T-helper 1 cell treated with Interleukin-12 subunit alpha and Interleukin-12 subunit beta and Interleukin-4 antibody, amounts not matched to agents 30 μg/mL and 1 μg/mL, for 36 hours (primary cell): Measurements from ENCODE around the gene MANEA.
"Not testable (repeated sequence)": the region's sequence is repeated elsewhere in the genome, so short reads cannot be mapped to it uniquely, and the experiment has no call there.

ENCODE experiments used
- H3K27ac Mint-ChIP-seq: one replicate; pipeline ENCODE4 v1.8.0; 2021; ENCODE audit warnings: mild to moderate bottlenecking, mixed read lengths
- H3K27me3 Mint-ChIP-seq: one replicate; pipeline ENCODE4 v1.8.0; 2021; ENCODE audit warnings: low read depth, mixed read lengths
- H3K36me3 Mint-ChIP-seq: one replicate; pipeline ENCODE4 v1.8.0; 2021; ENCODE audit warnings: low read depth, mixed read lengths
- H3K4me1 Mint-ChIP-seq: one replicate; pipeline ENCODE4 v1.8.0; 2021; ENCODE audit warnings: low read depth, mixed read lengths
- H3K4me3 Mint-ChIP-seq: one replicate; pipeline ENCODE4 v1.8.0; 2021; ENCODE audit warnings: mild to moderate bottlenecking, moderate library complexity, mixed read lengths
- H3K9me3 Mint-ChIP-seq: one replicate; pipeline ENCODE4 v1.8.0; 2021; ENCODE audit warnings: mixed read lengths

MANEA gene

DNA sequence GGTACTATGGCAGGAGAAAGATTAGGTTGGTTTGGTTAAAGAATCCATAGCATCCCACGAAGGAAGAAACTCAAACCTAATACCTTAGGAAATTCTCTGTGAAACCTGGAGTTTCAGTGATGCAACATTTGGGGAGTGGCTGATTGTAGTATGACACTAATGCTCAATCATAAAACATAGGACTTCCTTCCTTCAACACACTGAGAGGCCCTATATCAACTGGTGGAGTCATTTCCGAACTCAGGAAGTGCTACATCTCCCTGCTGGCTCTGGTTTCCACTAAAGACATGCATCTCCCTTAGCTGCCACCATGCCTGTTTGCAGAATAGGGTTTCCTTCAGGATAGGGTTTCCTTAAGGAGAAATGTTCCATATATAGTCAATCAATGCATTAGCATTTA lies 5.2 kb upstream of the MANEA start:
- Mint-ChIP-seq H3K4me1 (peaks cover 28% of the 10 kb centered on the region), H3K36me3 (peaks cover 2% of the 10 kb centered on the region), H3K9me3 (no peaks in the 10 kb centered on the region), H3K4me3 (no peak overlapping the region), H3K27me3 (no peaks in the 10 kb centered on the region), H3K27ac (no peak overlapping the region)

DNA sequence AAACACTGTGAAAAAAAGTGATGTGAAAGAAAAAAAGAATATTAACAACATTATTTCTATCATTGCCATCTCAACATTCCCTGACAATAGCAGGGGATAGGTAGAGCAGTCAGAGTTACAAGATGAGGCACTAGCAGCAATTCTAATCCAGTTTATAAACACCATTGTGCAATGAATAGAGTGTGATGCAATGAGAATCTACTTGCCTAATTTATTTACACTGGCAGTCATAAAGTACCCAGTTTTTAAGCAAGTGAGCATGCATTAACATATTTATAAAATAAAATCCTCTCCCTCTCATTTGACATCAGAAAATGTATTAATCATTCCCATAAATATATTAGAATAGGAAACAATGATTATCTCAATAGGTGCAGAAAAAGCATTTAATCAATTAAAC lies 2.5 kb upstream of the MANEA start:
- no peaks in the 10 kb centered on the region for H3K27me3 Mint-ChIP-seq
- H3K36me3 Mint-ChIP-seq: peaks cover 9% of the 10 kb centered on the region
- H3K4me1 Mint-ChIP-seq: peaks cover 44% of the 10 kb centered on the region
- peak overlapping the region; percentile 93 for H3K4me3 Mint-ChIP-seq
- no peak overlapping the region for H3K27ac Mint-ChIP-seq
- H3K9me3 Mint-ChIP-seq: no peaks in the 10 kb centered on the region

DNA sequence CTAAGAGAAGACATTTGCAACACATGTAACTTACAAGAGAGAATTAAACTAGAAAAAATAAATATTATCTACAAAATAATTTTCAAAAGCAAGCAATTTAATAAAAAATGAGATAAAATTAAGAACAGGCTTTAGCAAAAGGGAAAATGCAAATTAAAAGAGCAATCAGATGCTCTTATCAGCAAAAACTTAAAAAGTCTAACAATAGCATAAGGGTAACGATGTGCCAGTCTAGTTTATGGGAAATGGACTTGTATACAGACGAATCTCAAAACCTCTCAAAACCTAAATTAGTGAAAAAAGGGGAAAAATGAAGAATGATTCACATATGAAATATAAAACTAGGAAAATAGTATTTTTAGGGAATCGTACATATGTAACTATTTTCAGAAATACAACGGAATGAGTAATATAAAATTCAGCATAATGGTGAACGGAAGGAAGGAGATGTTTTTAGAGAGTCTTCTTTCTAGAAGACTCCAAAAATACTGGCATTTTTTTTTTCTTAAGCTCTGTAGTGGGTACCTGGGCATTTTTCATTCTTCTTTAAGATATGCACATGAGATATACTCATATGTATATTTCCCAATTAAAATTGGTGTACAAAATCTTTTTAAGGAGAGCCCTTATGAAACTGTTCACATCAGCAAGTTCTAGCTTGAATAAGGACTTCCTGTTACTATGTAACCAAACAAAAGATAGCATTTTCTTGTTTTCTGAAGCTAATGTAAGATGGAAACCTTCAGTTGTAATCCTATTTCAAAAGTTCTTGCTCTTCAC lies 927 bp upstream of the MANEA start:
- Mint-ChIP-seq H3K9me3 (no peaks in the 10 kb centered on the region), H3K36me3 (peaks cover 12% of the 10 kb centered on the region), H3K27ac (peak overlapping the region; percentile 94), H3K27me3 (no peaks in the 10 kb centered on the region), H3K4me3 (peak overlapping the region; percentile 93), H3K4me1 (peaks cover 47% of the 10 kb centered on the region)

DNA sequence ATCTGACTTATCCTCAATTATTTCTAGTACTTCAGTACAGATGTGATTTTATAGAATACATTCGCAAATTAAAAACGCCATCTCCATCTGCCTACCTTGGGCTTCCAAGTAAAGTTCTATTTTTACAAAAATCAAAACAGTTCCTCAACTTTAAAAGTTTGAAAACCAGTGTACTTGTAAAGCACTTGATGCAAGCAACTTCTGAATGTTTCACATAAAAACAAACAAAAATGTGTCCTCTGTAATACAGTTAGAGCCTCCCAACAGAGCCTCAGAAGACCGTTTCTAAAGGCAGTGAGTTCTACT lies 384 bp upstream of the MANEA start:
- Mint-ChIP-seq H3K27ac (peak overlapping the region; percentile 94), H3K36me3 (peaks cover 12% of the 10 kb centered on the region), H3K4me3 (peak overlapping the region; percentile 93), H3K27me3 (no peaks in the 10 kb centered on the region), H3K4me1 (peaks cover 45% of the 10 kb centered on the region), H3K9me3 (no peaks in the 10 kb centered on the region)

DNA sequence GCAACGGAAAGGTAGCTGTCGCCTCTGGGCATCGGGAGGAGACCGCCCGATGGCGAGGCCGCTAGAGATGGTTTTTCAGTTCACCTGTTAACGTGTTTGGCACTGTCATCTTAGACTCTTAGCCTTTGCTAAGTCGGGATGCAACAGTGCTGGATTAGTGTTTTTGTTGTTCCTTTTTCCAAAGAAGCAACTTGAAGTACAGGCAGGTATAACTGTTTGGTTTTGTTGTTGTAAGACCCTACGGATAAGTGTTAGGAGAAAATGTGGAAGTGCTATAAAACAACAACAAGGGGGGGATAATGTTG lies 723 bp downstream of the MANEA start:
- peaks cover 37% of the 10 kb centered on the region for H3K4me1 Mint-ChIP-seq
- H3K27ac Mint-ChIP-seq: peak overlapping the region; percentile 94
- H3K9me3 Mint-ChIP-seq: no peaks in the 10 kb centered on the region
- peaks cover 17% of the 10 kb centered on the region for H3K36me3 Mint-ChIP-seq
- H3K27me3 Mint-ChIP-seq: no peaks in the 10 kb centered on the region
- peak overlapping the region; percentile 93 for H3K4me3 Mint-ChIP-seq

DNA sequence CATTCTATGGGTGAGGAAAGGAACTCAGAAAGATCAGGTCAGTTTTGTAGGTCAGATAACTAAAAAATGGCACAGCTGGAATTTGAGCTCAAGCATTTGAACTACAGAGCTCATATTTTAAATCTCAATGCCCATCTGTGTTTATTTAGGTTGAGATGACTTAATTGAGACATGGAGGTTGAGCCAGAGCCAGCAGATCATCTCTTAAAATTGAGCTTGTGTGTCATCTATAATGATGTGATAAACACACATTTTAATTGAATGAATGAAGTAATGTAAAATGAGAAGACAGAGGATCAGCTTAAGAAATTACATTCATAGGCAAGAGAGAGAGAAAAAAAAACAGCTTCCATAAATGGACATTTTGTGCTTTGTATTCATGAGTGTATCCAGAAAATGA lies 3.7 kb downstream of the MANEA start:
- H3K36me3 Mint-ChIP-seq: peaks cover 29% of the 10 kb centered on the region
- H3K4me3 Mint-ChIP-seq: no peak overlapping the region
- peaks cover 22% of the 10 kb centered on the region for H3K4me1 Mint-ChIP-seq
- H3K9me3 Mint-ChIP-seq: peaks cover 13% of the 10 kb centered on the region
- no peaks in the 10 kb centered on the region for H3K27me3 Mint-ChIP-seq
- H3K27ac Mint-ChIP-seq: no peak overlapping the region

DNA sequence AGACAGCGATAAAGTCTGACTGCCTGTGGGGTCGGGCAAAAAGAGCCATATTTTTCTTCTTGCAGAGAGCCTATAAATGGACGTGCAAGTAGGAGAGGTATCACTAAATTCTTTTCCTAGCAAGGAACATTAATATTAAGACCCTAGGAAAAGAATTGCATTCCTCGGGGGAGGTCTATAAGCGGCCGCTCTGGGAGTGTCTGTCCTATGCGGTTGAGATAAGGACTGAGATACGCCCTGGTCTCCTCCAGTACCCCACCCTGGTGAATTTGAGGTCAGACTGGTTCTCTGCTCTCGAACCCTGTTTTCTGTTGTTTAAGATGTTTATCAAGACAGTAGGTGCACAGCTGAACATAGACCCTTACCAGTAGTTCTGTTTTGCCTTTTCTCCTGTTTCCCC lies 6.9 kb downstream of the MANEA start:
- Mint-ChIP-seq H3K36me3 (peaks cover 32% of the 10 kb centered on the region), H3K9me3 (peaks cover 13% of the 10 kb centered on the region), H3K4me1 (peaks cover 21% of the 10 kb centered on the region)
- not testable (repeated sequence) for H3K27me3 Mint-ChIP-seq, H3K4me3 Mint-ChIP-seq, H3K27ac Mint-ChIP-seq

DNA sequence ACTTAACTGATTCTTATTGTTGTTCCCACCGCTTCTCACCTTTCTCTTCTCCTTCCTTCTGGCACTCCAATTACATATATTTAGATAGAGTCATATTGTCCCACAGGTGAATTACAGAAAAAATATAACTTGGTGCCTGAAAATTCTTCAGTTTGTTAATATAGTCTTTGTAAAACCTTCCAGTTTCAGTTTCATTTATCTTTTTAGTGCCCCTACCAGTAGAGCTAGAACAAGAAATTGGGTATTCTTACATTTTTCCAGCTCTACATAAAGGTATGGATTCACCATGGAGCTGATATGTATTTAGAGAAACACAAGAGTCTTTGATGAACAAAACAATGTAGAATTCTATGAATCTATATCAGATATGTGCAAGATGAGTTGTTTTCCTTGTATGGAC lies 10.7 kb downstream of the MANEA start:
- H3K4me3 Mint-ChIP-seq: peak overlapping the region; percentile 67
- peaks cover 13% of the 10 kb centered on the region for H3K4me1 Mint-ChIP-seq
- peak overlapping the region; percentile 50 for H3K27ac Mint-ChIP-seq
- peaks cover 41% of the 10 kb centered on the region for H3K36me3 Mint-ChIP-seq
- H3K27me3 Mint-ChIP-seq: no peaks in the 10 kb centered on the region
- H3K9me3 Mint-ChIP-seq: peaks cover 13% of the 10 kb centered on the region

DNA sequence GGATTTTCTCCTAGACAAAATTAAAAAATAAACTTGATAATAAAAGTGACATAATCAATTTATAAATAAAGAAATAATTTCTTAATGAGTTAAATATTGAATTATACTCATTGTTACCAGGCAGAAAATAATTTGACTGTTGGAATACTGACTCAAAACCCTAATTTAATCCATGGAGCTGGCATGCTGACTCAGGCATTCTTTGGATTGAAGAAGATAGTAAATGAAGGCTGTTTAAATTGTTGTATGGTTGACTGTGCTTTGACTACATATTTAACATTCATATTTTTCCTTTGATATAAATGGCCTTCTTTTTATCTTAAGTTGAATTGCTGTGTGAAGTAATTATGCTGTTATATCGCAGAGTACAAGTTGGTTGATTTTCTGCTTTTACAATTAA lies 11.7 kb downstream of the MANEA start:
- no peak overlapping the region for H3K27ac Mint-ChIP-seq
- H3K9me3 Mint-ChIP-seq: peaks cover 8% of the 10 kb centered on the region
- no peak overlapping the region for H3K4me3 Mint-ChIP-seq
- peaks cover 15% of the 10 kb centered on the region for H3K4me1 Mint-ChIP-seq
- H3K27me3 Mint-ChIP-seq: no peaks in the 10 kb centered on the region
- peaks cover 39% of the 10 kb centered on the region for H3K36me3 Mint-ChIP-seq

DNA sequence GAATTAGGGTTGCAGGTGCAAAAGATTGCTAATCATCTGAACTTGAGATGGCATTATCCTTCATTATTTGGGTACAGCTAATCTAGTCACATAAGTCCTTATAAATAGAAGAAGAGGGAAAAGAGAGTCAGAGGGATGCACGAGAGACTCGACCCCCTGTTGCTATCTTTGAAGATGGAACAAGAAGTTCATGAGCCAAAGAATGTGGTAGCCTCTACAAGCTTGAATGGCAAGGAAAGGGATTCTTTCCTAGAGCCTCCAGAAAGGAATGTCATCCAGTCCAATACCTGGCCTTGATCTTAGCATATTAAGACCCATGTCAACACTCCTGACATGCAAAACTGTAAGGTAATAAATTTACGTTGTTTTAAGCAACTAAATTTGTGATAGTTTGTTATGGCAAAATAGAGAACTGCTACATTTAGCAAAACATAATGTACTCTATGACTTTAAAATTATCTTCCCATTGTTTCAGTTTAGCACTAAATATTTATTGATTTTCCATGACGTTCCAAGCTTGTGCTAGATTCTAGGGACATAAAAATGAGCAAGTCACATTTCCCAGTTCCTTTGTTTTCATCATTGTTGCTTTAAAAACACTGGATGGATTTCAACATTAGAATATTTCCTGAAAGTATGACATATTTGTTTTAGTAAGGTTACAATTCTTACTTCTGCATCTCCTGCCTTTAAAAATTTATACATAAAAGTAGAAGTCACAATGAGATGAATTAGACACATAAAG lies 12.7 kb downstream of the MANEA start:
- H3K27ac Mint-ChIP-seq: no peak overlapping the region
- peaks cover 16% of the 10 kb centered on the region for H3K4me1 Mint-ChIP-seq
- H3K36me3 Mint-ChIP-seq: peaks cover 32% of the 10 kb centered on the region
- H3K9me3 Mint-ChIP-seq: no peaks in the 10 kb centered on the region
- no peak overlapping the region for H3K4me3 Mint-ChIP-seq
- H3K27me3 Mint-ChIP-seq: no peaks in the 10 kb centered on the region

DNA sequence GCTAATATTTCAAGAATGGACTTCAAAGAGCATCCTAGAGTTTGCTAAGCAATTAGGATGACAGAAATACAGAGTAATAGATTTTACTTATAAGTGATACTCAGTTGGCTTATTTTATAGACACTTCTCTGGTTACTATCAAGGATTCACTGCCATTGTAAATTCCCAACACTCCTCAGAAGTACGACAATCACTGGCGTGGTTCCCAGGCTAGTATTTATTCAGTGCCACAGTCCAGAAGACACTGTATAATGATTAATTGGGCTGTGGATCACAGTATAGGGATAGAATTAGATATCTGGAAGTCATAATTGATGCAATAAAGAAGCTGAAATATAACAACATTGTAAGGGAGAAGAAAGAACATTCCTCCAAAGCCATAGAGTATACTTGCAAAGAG lies 15.7 kb downstream of the MANEA start:
- Mint-ChIP-seq H3K27me3 (no peaks in the 10 kb centered on the region), H3K27ac (no peak overlapping the region), H3K36me3 (peaks cover 24% of the 10 kb centered on the region), H3K4me1 (peaks cover 9% of the 10 kb centered on the region), H3K9me3 (no peaks in the 10 kb centered on the region), H3K4me3 (no peak overlapping the region)

DNA sequence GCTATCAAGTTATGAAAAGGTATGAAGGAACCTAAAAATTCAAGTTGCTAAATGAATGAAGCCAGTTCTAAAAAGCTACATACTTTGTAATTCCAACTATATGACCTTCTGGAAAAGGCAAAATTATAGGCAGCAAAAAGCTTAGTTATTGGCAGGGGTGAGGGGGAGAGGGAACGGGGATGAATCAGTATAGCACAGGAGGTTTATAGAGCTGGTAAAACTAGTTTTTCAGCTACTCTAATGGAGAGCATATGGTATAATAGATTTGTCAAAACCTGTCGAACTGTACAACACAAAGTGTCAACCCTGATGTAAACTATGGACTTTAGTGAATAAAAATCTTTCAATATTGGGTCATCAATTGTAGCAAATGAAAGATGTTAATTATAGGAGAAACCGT lies 18.7 kb downstream of the MANEA start:
- Mint-ChIP-seq H3K4me1 (peaks cover 11% of the 10 kb centered on the region), H3K27ac (no peak overlapping the region), H3K4me3 (no peak overlapping the region), H3K9me3 (no peaks in the 10 kb centered on the region), H3K27me3 (no peaks in the 10 kb centered on the region), H3K36me3 (peaks cover 24% of the 10 kb centered on the region)

DNA sequence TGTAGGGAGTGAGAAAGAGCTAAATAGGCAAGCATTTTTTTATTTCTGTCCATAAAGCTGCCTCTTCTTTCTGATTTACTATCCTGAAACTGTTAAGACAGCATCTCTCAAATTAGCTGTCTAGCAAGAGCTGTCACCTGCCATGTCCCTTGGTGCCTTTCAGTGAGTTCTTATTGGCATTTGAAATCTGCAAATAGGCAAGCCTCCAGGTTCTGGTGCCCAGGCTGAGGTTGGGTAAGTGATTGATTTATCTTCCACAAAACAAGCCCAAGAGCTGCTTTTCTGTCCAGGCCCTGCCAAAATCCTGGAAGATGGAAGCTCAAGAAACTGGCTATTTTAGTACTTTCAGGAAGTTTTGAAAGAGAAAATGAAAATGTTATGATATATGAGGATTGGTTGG lies 22.4 kb downstream of the MANEA start:
- peaks cover 11% of the 10 kb centered on the region for H3K4me1 Mint-ChIP-seq
- no peak overlapping the region for H3K4me3 Mint-ChIP-seq
- H3K36me3 Mint-ChIP-seq: peaks cover 20% of the 10 kb centered on the region
- H3K27ac Mint-ChIP-seq: no peak overlapping the region
- H3K9me3 Mint-ChIP-seq: no peaks in the 10 kb centered on the region
- H3K27me3 Mint-ChIP-seq: no peaks in the 10 kb centered on the region

DNA sequence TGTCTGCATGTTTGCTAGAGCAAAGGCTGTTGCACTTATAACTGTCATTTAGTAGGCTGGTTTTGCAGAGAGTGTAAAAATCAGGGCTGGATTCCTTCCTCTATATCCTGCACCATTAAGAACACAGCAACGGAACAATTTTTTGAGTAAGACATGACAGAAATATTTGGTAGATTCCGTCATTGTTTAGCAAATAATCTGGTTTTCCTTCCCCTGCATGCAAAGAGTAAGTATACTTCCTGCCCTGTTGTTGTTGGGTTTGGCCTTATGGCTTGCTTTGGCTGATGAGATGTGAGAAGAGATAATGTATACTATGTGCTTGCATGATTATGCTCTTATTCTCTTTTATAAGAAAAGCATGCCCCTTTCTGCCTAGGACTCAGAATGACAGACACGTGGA lies 23.8 kb downstream of the MANEA start:
- peaks cover 21% of the 10 kb centered on the region for H3K36me3 Mint-ChIP-seq

DNA sequence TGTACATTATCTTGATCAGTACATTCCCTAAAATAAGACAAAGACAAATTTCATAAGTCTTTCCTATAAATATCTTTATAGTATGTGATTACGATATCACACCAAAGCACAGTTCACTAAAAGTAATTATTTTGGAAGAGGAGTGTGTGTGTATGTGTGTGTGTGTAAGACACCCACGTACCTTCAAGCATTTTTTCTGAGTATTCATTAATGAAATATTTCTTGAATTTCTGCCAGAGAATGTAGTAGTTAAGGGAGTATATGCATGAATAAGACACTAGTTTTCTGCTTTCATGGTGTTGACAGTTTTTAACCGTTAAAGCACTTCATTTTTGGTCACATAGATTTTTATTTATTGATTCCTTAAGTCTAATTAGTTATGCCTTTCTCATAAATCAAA lies 36.8 kb downstream of the MANEA start:
- Mint-ChIP-seq H3K36me3 (no peaks in the 10 kb centered on the region), H3K4me1 (no peaks in the 10 kb centered on the region), H3K4me3 (no peak overlapping the region), H3K27ac (no peak overlapping the region), H3K9me3 (no peaks in the 10 kb centered on the region), H3K27me3 (peaks cover 2% of the 10 kb centered on the region)

More for the DNA sequence above, 23.8 kb downstream of the MANEA start:
- Mint-ChIP-seq H3K27ac (no peak overlapping the region), H3K4me3 (no peak overlapping the region), H3K4me1 (peaks cover 11% of the 10 kb centered on the region), H3K27me3 (no peaks in the 10 kb centered on the region), H3K9me3 (no peaks in the 10 kb centered on the region)
